NCI-H2107 (cell line): ENCODE results near the gene SLC17A7.
A peak's percentile ranks its signal among the peaks of the same experiment; 100 is the strongest.

ENCODE experiments used
- DNase-seq: peaks from one replicate; lab custom pipeline; 2025; lab: John Stamatoyannopoulos, UW

The SLC17A7 gene

GRCh38 chr19:49427339-49427738, 14.0 kb downstream of the SLC17A7 start:
- no peak for DNase-seq

DNA sequence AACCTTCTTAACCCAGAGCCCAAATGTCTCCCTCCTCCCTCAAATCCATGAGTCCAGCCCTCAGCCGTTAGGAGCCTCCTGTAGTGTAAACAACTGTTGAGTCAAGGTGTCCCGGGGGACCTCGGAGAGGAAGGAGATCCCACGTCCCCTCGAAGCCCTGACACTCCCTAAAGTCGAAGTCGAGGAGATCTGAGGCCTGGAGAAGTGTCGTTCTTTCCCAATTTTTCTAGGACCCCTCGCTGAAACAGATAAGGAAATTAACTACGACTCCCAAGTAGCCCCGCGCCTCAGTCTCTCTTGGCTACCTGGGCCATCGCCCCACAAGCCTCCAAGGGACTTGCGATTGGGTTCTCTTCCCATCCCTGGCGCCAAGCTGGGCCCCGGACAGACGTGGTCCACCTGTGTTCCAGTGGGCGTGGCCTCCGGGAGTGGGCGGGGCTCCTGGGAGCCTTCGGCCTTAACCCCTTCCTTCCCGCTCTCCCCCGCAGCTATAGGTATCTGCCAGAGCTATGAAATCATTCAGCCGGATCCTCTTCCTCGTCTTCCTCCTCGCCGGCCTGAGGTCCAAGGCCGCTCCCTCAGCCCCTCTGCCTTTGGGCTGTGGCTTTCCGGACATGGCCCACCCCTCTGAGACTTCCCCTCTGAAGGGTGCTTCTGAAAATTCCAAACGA, 15.3 kb downstream of the SLC17A7 start:
- DNase-seq = no peak

DNA sequence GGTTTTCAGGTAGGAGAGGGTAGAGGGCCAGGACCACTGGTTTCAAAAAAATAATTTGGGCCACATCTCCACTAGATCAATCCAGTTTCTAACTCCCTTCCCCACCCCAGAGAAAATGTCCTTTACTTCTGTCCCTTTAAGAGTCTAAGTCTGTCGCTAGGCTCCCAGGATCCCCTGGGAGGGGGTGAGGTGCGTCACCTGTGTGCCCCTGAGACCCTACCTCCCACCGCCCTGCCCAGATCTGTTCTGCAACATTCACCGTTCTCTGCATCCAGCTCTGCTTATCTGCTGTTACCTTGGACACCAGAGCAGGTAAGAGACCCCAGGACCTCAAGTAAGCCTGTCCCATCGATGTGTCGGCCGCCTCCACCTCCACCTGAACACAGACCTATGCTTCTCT, 16.1 kb downstream of the SLC17A7 start, which contains the start of gene GFY:
TSS of gene GFY (plus strand) at position 211 of the 400 bp plus-strand sequence. CDS start 1,043 bp downstream, outside the sequence.
- no peak for DNase-seq

DNA sequence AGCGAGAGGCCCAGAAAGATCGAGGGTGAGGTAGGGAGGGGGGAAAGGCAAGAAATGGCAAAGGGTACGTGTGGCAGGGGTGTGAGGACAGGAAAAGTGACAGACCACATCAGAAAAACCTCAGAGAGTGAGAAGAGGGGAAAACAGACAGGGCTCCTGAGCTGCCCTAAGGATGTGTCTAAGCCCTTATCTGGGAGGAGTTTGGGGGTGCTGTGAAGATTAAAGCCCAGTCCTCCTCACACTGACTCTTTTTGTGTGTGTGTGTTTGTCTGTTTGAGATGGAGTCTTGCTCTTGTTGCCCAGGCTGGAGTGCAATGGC, 17.4 kb downstream of the SLC17A7 start:
- DNase-seq = no peak

DNA sequence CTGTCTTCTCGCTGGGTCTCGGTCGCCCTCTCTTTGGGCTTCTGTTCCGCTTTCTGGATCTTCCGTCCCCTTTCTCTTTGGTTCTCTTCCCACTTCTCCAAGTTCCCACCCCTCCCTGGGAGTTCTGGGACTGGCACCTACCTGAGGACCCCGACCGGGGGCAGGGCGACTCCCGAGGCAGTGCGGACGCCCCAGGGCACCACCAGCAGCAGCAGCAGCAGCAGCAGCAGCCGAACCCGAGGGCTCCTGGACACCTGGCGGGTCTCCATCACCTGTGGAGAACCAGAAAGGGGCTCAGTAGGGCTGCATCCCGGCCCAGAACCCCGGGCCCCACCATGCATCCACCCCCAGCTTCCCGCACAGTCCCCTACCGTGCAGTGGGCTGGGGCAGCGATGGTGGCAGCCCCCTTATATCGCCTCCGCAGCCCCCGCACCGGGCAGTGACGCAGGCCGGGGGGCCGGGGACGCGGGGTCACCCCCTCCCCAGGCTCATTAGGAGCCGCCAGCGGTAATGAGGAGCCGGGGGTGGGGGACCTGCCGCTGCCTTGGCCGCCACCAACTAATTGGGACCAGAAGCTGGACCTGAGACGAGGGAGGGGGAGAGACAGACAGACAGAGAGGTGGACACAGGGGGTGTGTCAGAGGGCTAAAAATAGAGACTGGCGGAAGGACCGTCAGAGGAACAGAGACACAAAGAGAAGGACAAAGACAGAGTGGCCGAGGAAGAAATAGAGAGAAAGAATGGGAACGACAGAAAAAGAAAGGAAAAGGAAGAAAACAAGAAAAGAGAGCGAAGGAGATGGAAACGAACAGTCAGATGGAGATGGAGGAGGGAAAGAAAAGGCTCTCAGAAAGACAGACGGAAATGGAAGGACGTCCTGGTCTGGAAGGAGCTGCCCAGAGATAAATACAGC, 18.0 kb downstream of the SLC17A7 start, which contains the start of gene PTH2:
TSS of gene PTH2 (minus strand) at position 371 of the 914 bp plus-strand sequence. CDS start at position 269, 102 bp downstream.
- DNase-seq = no peak

DNA sequence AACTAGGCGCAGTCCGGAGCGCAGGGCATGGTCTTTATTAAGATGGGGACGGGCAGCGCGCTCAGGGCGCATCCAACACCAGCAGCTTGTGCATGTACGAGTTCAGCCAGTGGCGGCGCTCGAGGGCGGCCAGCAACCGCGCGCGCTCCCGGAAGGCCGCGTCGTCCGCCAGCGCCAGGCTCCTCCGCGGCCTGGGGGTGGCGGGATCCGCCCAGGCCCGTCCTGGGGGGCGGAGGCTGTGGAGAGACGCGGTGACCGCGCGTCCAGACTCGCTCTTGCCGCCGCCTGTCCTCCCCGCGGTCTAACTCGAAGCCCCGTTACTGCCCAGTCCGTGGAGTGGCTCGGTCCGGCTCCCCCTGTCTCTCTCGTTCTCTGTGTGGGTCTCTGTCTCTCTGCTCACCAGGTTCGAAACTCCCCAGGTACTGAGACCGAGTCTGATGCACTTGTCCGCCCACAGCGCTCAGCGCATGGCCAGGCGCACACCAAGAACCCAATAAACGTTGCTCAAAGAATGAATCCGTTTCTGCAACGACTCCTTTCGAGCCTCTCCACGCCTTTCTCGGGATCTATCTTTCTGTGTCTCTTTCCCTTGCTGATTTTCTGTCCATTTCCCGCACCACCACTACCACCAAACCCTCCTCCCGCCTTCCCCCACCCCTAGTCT, 18.8 kb downstream of the SLC17A7 start:
- DNase-seq = peak; percentile 15

- no peak for DNase-seq
Observed at GRCh38 chr19:49421878-49422202, 19.5 kb downstream of the SLC17A7 start.

DNA sequence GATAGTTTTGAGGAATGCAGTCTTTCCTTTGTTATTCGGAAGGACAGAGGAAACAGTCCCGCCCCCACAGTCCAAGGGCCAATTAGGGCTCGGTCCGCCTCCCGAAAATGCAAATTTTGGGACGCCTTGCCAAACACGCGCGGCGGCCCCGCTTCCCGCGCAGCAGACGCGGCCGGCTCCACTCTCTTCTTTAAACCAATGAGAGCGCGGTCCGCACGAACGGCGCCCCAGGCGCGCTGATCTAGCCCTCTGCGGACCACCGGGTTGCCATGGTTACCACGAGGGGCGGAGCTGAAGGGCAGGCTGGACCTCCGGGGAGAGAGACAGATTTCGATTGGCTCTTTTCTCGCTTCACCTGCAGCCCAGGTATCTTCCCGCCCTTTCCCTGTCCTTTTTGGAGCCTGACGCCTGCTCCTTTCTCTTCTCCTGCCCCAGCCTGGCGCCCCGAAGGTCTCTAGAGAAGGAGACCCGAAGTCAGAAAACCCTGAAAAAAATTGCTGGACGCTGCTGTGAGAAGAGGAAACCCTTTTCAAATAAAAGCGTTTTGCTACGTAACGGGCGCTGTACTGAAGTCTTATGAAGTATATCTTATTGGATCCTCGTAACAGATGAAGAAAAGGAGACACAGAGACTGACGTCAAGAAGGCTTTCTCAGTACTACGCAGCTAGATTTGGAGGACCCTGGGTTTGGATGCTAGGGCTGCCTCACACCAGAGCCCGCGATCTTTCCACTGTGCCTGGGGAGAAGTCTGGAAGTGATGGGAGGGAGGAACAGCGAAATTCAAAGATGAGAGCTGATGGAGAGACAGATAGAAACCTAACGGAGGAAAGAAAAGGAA, 20.1 kb downstream of the SLC17A7 start:
- DNase-seq = no peak

GRCh38 chr19:49420227-49420626, 21.1 kb downstream of the SLC17A7 start:
- DNase-seq = no peak

DNA sequence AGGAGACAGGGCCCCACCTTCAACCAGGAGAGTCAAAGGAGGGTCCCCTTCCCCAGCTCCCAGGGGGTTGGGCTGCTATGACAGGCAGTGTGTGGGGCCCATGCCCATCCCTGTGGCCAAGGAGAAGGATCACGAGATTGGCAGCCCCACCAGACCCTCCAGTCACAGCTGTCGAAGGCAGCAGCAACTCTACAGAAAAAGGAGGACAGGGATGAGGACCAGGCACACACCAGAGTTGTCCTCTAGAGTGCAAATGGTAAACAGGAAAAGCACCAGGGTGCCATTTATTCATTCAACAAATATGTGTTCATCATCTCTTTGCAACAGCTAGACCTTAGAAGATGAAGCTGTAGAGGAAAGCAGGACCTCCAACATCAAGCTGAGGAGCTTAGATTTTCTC, 22.2 kb downstream of the SLC17A7 start:
- no peak for DNase-seq

GRCh38 chr19:49418511-49418910, 22.8 kb downstream of the SLC17A7 start:
- no peak for DNase-seq

- no peak for DNase-seq
Observed at GRCh38 chr19:49417088-49417487, 24.2 kb downstream of the SLC17A7 start.

GRCh38 chr19:49415810-49416200, 25.5 kb downstream of the SLC17A7 start:
- DNase-seq = no peak

GRCh38 chr19:49415102-49415809, 26.1 kb downstream of the SLC17A7 start:
- DNase-seq = no peak

DNA sequence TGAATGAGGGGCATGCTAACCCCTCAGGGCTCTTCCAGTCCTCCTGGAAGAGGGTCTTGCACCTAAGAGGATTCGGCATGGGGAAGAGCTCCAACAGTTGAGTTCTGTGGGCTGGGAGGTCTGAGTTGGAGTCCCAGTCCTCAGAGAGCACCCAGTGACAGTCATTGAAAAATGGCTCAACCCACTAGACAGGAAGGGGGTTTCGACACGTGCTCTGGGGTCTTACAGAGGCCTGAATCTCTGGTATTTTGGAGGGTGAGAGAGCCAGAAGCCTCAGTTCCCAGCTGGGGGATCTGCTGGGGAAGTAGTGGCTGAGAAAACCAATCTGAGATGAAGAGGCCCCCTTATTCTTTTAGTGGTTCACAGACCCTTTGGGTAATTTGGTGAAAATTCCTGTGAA, 27.1 kb downstream of the SLC17A7 start:
- DNase-seq = no peak

DNA sequence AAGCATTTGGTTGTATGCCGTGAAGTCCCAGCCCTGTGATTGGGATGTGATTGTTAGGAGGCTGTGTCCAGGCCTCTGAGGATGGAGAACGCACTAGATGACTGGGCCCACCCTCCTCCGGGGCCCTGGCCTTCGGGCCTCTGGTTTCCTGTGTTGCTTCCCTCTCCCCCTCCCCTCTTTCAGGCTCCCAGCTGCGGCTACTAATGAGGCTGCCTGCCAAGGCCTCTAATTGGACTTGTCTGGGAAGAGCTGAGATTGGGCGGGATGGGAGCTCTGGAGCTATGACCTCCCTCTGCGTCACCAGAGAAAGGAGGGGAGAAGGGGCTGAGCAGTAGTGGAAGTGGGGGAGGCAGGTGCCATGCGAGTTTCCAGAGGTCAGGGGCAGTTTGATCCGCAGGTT, 28.0 kb downstream of the SLC17A7 start:
- no peak for DNase-seq

- DNase-seq = no peak
Observed at GRCh38 chr19:49411681-49412326, 29.5 kb downstream of the SLC17A7 start.

- no peak for DNase-seq
Observed at GRCh38 chr19:49409441-49410029, 31.8 kb downstream of the SLC17A7 start.

- DNase-seq = no peak
Observed at GRCh38 chr19:49408816-49409440, 32.4 kb downstream of the SLC17A7 start.

DNA sequence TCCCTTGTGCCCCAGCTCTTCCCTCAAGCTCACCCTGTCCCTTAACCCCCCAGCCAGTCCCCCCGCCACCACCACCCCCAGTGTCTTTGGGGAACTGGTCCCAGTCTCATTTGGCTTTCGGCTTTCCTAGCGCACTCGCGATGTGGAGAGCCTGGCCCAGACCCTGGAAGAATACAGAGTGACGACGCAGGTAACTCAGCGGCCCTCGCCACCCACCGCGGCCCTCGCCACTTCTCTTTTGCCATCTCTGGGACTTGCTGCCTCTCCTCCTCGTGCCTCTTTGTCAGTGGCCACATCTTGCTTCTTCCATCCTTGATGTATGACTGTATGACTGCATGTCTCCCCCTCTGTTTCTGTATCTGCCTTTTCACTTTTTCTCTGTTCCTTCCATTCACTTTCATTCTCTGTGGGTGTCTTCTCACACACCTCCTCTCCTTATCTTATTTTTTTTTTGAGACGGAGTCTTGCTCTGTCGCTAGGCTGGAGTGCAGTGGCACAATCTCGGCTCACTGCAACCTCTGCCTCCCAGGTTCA, 33.8 kb downstream of the SLC17A7 start:
- no peak for DNase-seq
